Posterior cingulate gyrus (tissue), 11 donors: ENCODE data around the gene DSC3.
"Not testable (repeated sequence)": the region's sequence is repeated elsewhere in the genome, so short reads cannot be mapped to it uniquely, and the experiment has no call there.

ENCODE experiments used
- DNase-seq, 10 donors: peaks; one replicate each; pipeline versions ENCODE4 v3.0.0 to v3.0.0-alpha.2; 2020 to 2021; ENCODE audit warnings: mixed read lengths in 3 of 10
- intact Hi-C: fragments of 100-400 bp; cut with DNase I; formaldehyde crosslinking; loops from one replicate; pipeline ENCODE4 v1.15.1; 2023

The DSC3 gene

DNA sequence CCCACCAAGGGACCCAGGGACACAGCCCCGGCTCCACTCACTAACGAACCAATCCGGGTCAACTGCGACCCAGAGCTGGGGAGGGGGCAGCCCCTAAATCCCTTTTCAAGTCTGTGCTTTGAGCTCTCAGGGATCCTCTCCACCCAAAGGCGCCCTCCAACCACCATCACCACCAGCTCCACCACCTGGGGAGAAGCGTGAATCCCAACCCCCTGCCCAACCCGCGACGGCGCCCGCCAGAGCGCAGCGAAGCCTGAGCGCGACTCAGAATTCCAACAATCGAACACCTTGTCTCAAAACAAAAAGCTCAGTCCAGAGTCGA lies 497 bp downstream of the DSC3 start:
- intact Hi-C loops, result no loop called here
- peak in 1 of 10 donors; percentile 80 for DNase-seq

- DNase-seq, result peak in 2 of 10 donors; percentile 61 to 66
- intact Hi-C loops, result no loop called here
Observed at GRCh38 chr18:31041271-31042083, 1.1 kb downstream of the DSC3 start.

DNA sequence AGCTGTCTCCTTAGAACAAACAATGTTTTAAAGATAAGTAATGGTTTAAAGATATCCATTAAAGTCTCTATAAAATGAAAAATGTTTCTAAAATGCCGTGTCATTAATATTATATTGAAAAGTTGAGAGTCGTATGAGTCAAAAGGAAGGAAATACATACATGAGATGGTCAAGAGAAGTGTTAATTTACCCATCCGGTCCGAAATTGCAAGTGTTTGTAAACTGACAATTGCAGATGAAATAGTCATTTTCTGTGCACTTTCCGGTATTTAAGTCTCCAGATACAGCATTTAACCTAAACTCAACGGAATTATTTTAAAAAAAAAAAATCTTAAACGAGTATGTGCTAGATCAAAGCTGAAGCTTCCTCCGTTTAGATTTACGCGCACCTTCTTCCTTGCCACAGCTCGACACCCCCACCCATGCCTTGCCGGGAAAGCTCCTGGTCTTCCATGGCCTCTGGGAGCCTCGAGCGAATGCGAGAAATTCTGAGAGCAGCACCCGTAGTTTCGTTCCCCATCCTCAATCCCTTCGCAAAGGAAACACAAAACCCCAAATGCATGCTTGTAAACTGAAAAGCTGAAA lies 1.8 kb downstream of the DSC3 start:
- no peak for DNase-seq
- intact Hi-C loops, result no loop called here

DNA sequence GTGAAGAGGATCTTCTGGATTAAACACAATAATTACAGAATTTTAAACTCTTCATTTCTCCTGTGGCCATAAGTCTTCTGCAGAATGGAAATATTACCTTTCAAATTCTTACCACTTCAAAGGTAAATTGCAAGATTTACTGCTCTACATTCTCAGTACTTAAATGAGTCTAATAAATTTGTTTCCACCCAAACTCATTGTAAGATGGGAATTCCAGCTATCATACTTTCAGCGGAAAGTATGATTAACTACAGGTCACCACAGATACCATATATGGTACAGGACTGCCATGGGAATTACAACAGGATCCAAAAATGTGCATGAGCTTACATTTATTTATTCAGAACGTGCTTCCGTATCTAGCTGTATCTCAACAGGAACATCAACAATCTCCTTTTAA lies 3.1 kb downstream of the DSC3 start:
- DNase-seq, result no peak
- intact Hi-C loops, result no loop called here

DNA sequence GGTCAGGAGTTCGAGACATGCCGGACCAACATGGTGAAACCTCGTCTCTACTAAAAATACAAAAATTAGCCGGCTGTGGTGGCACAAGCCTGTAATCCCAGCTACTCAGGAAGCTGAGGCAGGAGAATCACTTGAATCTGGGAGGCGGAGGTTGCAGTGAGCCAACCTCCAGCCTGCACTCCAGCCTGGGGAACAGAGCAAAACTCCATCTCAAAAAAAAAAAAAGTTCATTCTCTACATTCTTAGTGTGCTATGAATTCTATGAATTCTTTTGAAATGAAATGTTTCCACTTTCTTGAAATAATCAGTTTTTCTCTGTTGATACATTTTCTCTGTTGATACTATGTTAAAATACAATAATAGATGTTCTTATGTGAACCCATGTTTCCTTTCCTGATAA lies 4.9 kb downstream of the DSC3 start:
- intact Hi-C loops, DNase-seq: not testable (repeated sequence)

DNA sequence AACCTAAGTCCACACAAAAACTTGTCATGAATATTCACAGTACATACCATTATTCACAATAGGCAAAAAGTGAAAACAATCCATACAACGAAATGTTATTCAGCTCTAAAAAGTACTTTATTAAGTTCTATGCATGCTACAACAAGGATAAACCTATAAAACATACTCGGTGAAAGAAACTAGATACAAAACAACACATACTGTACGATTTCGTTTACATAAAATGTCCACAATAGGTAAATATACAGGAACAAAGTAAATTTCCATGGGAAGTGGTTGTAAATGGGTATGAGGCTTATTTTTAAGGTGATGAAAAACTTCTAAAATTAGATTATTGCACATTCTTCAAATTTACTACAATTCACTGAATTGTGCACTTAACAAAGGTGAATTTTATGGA lies 8.0 kb downstream of the DSC3 start:
- intact Hi-C loops, result no loop called here
- DNase-seq, result no peak

- intact Hi-C loops, result no loop called here
Observed at GRCh38 chr18:31030574-31031278, 11.8 kb downstream of the DSC3 start.

DNA sequence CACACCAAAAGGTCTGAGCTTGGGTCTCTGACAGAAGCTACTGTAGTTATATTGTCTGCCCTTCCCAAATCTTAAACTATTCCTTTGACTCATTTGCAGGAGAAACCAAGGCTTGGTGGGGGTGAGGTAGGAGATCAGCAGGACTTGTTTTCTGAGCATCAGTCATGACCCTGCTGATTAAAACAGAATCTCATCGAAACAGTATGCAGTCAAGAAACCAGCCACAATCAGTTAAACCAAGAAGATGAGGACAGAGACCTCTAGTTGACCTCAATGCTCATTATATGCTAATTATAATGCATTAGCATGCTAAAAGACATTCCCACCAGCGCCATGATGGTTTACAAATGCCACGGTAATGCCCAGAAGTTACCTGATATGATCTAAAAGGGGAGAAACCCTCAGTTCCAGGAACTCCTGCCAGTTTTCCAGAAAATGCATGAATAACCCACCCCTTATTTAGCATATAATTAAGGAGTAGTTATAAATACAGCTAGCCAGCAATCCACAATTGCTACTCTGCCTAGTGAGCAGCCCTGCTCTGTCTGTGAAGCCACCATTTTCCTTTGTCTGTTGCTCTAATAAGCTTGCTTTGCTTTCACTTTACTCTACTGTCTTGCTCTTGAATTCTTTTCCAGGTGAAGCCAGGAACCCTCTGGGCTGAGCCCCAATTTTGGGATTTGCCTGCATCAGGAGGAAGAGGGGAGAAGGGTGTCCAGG lies 26.7 kb downstream of the DSC3 start:
- intact Hi-C loops, result no loop called here
- no peak for DNase-seq

More at GRCh38 chr18:31030574-31031278, 11.8 kb downstream of the DSC3 start:
- no peak for DNase-seq

- intact Hi-C loops, DNase-seq: not testable (repeated sequence)
Observed at GRCh38 chr18:31011455-31011854, 31.1 kb downstream of the DSC3 start.

GRCh38 chr18:31010601-31011000 lies 31.9 kb downstream of the DSC3 start:
- DNase-seq, result no peak
- intact Hi-C loops, result no loop called here

GRCh38 chr18:30999887-31000628 lies 42.5 kb downstream of the DSC3 start:
- intact Hi-C loops, result no loop called here
- DNase-seq, result no peak

- intact Hi-C loops, result no loop called here
- no peak for DNase-seq
Observed at GRCh38 chr18:30999186-30999585, 43.4 kb downstream of the DSC3 start.

DNA sequence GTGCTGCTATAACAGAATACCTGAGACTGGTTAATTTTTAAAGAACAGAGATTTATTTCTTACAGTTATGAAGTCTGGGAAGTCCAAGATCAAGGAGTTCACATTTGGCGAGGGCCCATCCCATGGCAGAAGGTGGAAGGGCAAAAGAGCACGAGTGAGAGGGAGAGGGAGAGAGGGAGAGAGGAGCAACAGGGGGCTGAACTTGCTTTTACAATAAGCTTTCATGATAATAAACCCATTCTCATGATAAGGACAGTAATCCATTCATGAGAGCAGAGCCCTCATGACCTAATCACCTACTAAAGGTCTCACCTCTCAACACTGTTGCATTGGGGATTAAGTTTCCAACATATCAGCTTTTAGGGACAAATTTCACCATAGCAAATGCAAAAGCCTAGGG lies 45.3 kb downstream of the DSC3 start:
- intact Hi-C loops, result no loop called here
- DNase-seq, result no peak

GRCh38 chr18:30992231-30992630 lies 50.3 kb downstream of the DSC3 start:
- intact Hi-C loops, result no loop called here
- DNase-seq, result no peak

DNA sequence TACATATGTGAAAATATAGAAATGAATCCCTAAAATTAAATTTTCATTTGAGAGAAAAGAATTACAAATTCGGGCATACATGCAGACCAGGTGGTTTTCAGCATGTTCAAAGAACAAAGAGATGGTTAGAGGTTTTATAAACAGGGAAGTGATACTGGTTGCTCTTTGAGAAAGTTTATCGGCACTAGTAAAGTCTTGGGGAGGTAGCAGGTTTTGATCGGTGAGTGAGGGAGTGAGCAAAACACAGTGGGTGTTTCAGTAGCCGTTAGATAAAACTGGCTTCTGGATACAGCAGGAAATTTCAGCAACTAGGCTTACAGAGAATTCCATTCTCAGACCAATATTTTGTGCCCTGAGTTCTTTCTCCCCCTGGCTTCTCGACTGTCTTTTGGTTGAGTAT lies 51.1 kb downstream of the DSC3 start:
- intact Hi-C loops, result no loop called here
- DNase-seq, result no peak

GRCh38 chr18:30989141-30989540 lies 53.4 kb downstream of the DSC3 start:
- DNase-seq, result no peak
- intact Hi-C loops, result no loop called here

DNA sequence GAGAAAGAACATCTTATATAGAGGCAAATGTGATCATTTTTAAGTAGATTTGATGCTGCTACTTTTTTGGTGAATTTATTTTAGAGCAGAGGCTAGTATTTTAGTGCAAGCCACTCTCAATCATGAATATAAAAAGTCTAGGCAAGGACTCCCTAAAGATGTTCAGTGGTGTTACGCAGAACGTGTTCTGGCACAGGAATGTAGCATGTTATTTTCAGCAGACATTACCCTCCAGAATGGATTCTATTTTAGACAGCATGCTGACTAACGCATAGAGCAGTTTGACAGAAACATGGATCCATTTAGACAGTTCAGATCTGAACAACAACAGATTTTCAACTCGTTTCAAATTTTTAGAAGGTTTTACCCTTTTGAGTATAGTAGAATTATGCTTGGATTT lies 54.1 kb downstream of the DSC3 start:
- intact Hi-C loops, result no loop called here

GRCh38 chr18:30987467-30988241 lies 54.9 kb downstream of the DSC3 start:
- no peak for DNase-seq
- intact Hi-C loops, result no loop called here

More for the DNA sequence above, 54.1 kb downstream of the DSC3 start:
- no peak for DNase-seq

GRCh38 chr18:30985753-30986152 lies 56.8 kb downstream of the DSC3 start:
- no peak for DNase-seq
- intact Hi-C loops, result no loop called here
